ENCODE measurements around the gene GZMM.

The GZMM gene

GRCh38 chr19:570937-571565, 27.2 kb downstream of the GZMM start (continued):
- TF ChIP-seq ZNF639 (tag by site-specific recombination; IDR thresholded peaks at IDR 0.05): no peak
- TF ChIP-seq ZSCAN4 (tag by site-specific recombination; IDR thresholded peaks at IDR 0.05): peak; percentile 64
- no peak for TF ChIP-seq ZNF184 (tag by site-specific recombination; IDR thresholded peaks at IDR 0.05)
- no peak for TF ChIP-seq BCL11A (tag by site-specific recombination; IDR thresholded peaks at IDR 0.05; ENCODE audit: low read depth)
- no peak for TF ChIP-seq RBAK (tag by site-specific recombination; IDR thresholded peaks at IDR 0.05)
- TF ChIP-seq ZSCAN16 (tag by site-specific recombination; IDR thresholded peaks at IDR 0.05): no peak
- TF ChIP-seq ZFHX2 (tag by site-specific recombination; conservative IDR thresholded peaks at IDR 0.05): peak; percentile 63; the same call in 1 of the 2 replicates
- TF ChIP-seq ZNF391 (tag by site-specific recombination; IDR thresholded peaks at IDR 0.05; ENCODE audit: borderline replicate concordance, low read depth): no peak
- no peak for TF ChIP-seq GLI4 (tag by site-specific recombination; IDR thresholded peaks at IDR 0.05)
- no peak for TF ChIP-seq ZFP3 (tag by site-specific recombination; IDR thresholded peaks at IDR 0.05; ENCODE audit: low read depth)
- TF ChIP-seq ZNF433 (tag by site-specific recombination; IDR thresholded peaks at IDR 0.05; ENCODE audit: low read depth): no peak
- TF ChIP-seq ZNF629 (tag by site-specific recombination; IDR thresholded peaks at IDR 0.05): peak; percentile 43
- 0 out of 2 replicates have a peak, but pooled peaks have one; percentile 12 for TF ChIP-seq ZNF394 (tag by site-specific recombination; IDR thresholded peaks at IDR 0.05; ENCODE audit: borderline replicate concordance)
- TF ChIP-seq FEZF1 (tag by site-specific recombination; IDR thresholded peaks at IDR 0.05): no peak
- no peak for TF ChIP-seq ZNF221 (tag by site-specific recombination; IDR thresholded peaks at IDR 0.05; ENCODE audit: borderline replicate concordance)
- TF ChIP-seq KLF7 (tag by site-specific recombination; IDR thresholded peaks at IDR 0.05; ENCODE audit: borderline replicate concordance): no peak
- no peak for TF ChIP-seq ZNF274 (IDR thresholded peaks at IDR 0.05; ENCODE audit: low read length)
- no peak for TF ChIP-seq ZNF274 (tag by site-specific recombination; IDR thresholded peaks at IDR 0.05; ENCODE audit: borderline replicate concordance)
- TF ChIP-seq SCRT2 (tag by site-specific recombination; IDR thresholded peaks at IDR 0.05): 0 out of 2 replicates have a peak, but pooled peaks have one; percentile 43
- peak; percentile 76 for TF ChIP-seq ZBTB17 (tag by site-specific recombination; IDR thresholded peaks at IDR 0.05)
- no peak for TF ChIP-seq ZNF223 (tag by site-specific recombination; IDR thresholded peaks at IDR 0.05)
- no peak for TF ChIP-seq ZNF239 (tag by site-specific recombination; IDR thresholded peaks at IDR 0.05)
- TF ChIP-seq ZNF404 (tag by site-specific recombination; IDR thresholded peaks at IDR 0.05): no peak
- TF ChIP-seq ZNF561 (tag by site-specific recombination; IDR thresholded peaks at IDR 0.05; ENCODE audit: borderline replicate concordance): no peak
- no peak for TF ChIP-seq ZNF580 (tag by site-specific recombination; IDR thresholded peaks at IDR 0.05)
- no peak for TF ChIP-seq ZNF626 (tag by site-specific recombination; IDR thresholded peaks at IDR 0.05)
- peak; percentile 52; the same call in 1 of the 2 replicates for TF ChIP-seq ZBTB20 (tag by site-specific recombination; IDR thresholded peaks at IDR 0.05)
- no peak for TF ChIP-seq HOXC10 (CRISPR knock-in tag; IDR thresholded peaks at IDR 0.05)
- TF ChIP-seq, protein P1, sequence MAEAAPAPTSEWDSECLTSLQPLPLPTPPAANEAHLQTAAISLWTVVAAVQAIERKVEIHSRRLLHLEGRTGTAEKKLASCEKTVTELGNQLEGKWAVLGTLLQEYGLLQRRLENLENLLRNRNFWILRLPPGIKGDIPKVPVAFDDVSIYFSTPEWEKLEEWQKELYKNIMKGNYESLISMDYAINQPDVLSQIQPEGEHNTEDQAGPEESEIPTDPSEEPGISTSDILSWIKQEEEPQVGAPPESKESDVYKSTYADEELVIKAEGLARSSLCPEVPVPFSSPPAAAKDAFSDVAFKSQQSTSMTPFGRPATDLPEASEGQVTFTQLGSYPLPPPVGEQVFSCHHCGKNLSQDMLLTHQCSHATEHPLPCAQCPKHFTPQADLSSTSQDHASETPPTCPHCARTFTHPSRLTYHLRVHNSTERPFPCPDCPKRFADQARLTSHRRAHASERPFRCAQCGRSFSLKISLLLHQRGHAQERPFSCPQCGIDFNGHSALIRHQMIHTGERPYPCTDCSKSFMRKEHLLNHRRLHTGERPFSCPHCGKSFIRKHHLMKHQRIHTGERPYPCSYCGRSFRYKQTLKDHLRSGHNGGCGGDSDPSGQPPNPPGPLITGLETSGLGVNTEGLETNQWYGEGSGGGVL (tag by site-specific recombination; IDR thresholded peaks at IDR 0.05): peak; percentile 40
- TF ChIP-seq, protein P2, sequence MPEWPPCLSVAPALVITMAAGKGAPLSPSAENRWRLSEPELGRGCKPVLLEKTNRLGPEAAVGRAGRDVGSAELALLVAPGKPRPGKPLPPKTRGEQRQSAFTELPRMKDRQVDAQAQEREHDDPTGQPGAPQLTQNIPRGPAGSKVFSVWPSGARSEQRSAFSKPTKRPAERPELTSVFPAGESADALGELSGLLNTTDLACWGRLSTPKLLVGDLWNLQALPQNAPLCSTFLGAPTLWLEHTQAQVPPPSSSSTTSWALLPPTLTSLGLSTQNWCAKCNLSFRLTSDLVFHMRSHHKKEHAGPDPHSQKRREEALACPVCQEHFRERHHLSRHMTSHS (tag by site-specific recombination; IDR thresholded peaks at IDR 0.05): no peak
- no peak for TF ChIP-seq ZNF692 (tag by site-specific recombination; IDR thresholded peaks at IDR 0.05)
- no peak for TF ChIP-seq ZNF148 (tag by site-specific recombination; IDR thresholded peaks at IDR 0.05; ENCODE audit: borderline replicate concordance)
